Hepatocyte (in vitro differentiated cells): ENCODE results near the gene A3GALT2. TPM values are rescaled to one million over a fixed set of nuclear protein-coding genes. Genes with fewer than 3 reads are reported as not detected.

ENCODE experiments used
- DNase-seq: peaks from one replicate; pipeline ENCODE4 v3.0.0-alpha.2; 2016; ENCODE audit warnings: low spot score
- H2AFZ ChIP-seq: fragments of 200-600 bp; sonication (generic); 2 replicates; pipeline ENCODE4 v1.6.0; 2016; ENCODE audit warnings: antibody characterized with exemption, mild to moderate bottlenecking
- H3K27ac ChIP-seq: fragments of 200-600 bp; sonication (generic); 2 replicates; pipeline ENCODE4 v1.5.1; 2016; ENCODE audit warnings: mild to moderate bottlenecking
- H3K27me3 ChIP-seq: fragments of 200-600 bp; sonication (generic); 2 replicates; pipeline ENCODE4 v1.6.1; 2016
- H3K36me3 ChIP-seq: fragments of 200-600 bp; sonication (generic); replicated peaks from 2 replicates; pipeline ENCODE4 v1.5.1; 2016; ENCODE audit warnings: low read depth; ENCODE audit not compliant: insufficient read depth
- H3K4me1 ChIP-seq: fragments of 200-600 bp; sonication (generic); 2 replicates; pipeline ENCODE4 v1.5.1; 2016; ENCODE audit warnings: mild to moderate bottlenecking, moderate library complexity; ENCODE audit not compliant: insufficient read depth
- H3K4me2 ChIP-seq: fragments of 200-600 bp; sonication (generic); 2 replicates; pipeline ENCODE4 v1.6.0; 2016
- H3K4me3 ChIP-seq: fragments of 200-600 bp; sonication (generic); 2 replicates; pipeline ENCODE4 v1.5.1; 2016; ENCODE audit warnings: mild to moderate bottlenecking
- H3K79me2 ChIP-seq: fragments of 200-600 bp; sonication (generic); 2 replicates; pipeline ENCODE4 v1.6.0; 2017; ENCODE audit warnings: mild to moderate bottlenecking
- H3K9me2 ChIP-seq: fragments of 200-600 bp; sonication (generic); replicated peaks from 2 replicates; pipeline ENCODE4 v1.6.0; 2017; ENCODE audit warnings: mild to moderate bottlenecking; ENCODE audit not compliant: insufficient read depth
- H3K9me3 ChIP-seq: fragments of 200-600 bp; sonication (generic); 2 replicates; pipeline ENCODE4 v1.5.1; 2016; ENCODE audit warnings: low read depth, mild to moderate bottlenecking
- H4K20me1 ChIP-seq: fragments of 200-600 bp; sonication (generic); 2 replicates; pipeline ENCODE4 v1.6.0; 2016; ENCODE audit warnings: mild to moderate bottlenecking; ENCODE audit not compliant: insufficient read depth, poor library complexity, severe bottlenecking
- CTCF ChIP-seq: fragments of 200-600 bp; sonication (generic); IDR thresholded peaks from 2 replicates; pipeline ENCODE4 v1.5.1; 2016; ENCODE audit warnings: antibody characterized with exemption, mild to moderate bottlenecking; ENCODE audit not compliant: poor library complexity
- EZH2 ChIP-seq: fragments of 200-600 bp; sonication (generic); IDR thresholded peaks from 2 replicates; pipeline ENCODE4 v1.6.1; 2016; ENCODE audit warnings: antibody characterized with exemption, mild to moderate bottlenecking, borderline replicate concordance
- EZH2phosphoT487 ChIP-seq: fragments of 200-600 bp; sonication (generic); IDR thresholded peaks from one replicate; pipeline ENCODE4 v1.6.1; 2018; ENCODE audit warnings: antibody characterized with exemption, mild to moderate bottlenecking, low read depth, moderate library complexity; ENCODE audit not compliant: unreplicated experiment, severe bottlenecking
- WGBS: methylation state at CpG from one replicate; pipeline ENCODE4 v1.1.6; 2016; ENCODE audit warnings: low lambda C conversion rate; ENCODE audit errors: missing lambda C conversion rate; 5-methylcytosine and 5-hydroxymethylcytosine counted together
- polyA plus RNA-seq: library from polyadenylated mRNA; unstranded; fragments of >200 nt; fragmentation: Nextera tagmentation; extraction: Ambion mirVana; gene quantifications from 2 replicates; pipeline ENCODE4 v1.2.1, GENCODE V29; 2016
- total RNA-seq: library from RNA; depleted of rRNA; stranded (reverse); fragments of >200 nt; gene quantifications from 2 replicates; pipeline ENCODE4 v1.2.3, GENCODE V29; 2014

Gene A3GALT2
- total and polyA plus RNA-seq, 2 experiments from 2014 or later, result not detected

- Histone ChIP-seq H3K27ac (peak overlapping the region; percentile 79), H2AFZ (no peak overlapping the region), H3K27me3 (no peaks in the 10 kb centered on the region), H4K20me1 (no peaks in the 10 kb centered on the region), H3K9me3 (no peaks in the 10 kb centered on the region), H3K4me2 (no peak overlapping the region), H3K4me3 (no peak overlapping the region), H3K9me2 (no peaks in the 10 kb centered on the region), H3K4me1 (peaks cover 47% of the 10 kb centered on the region), H3K79me2 (peaks cover under 1% of the 10 kb centered on the region), H3K36me3 (no peaks in the 10 kb centered on the region)
- no peak for DNase-seq
- 59% methylated on average over 9 of the region's 9 CpGs for WGBS
- no peak for TF ChIP-seq EZH2phosphoT487
- TF ChIP-seq CTCF, result no peak
- TF ChIP-seq EZH2, result no peak
These were observed 44.7 kb upstream of the A3GALT2 start for GRCh38 chr1:33365560-33365997.

GRCh38 chr1:33364565-33364918 is 43.6 kb upstream of the A3GALT2 start:
- Histone ChIP-seq H3K27me3 (no peaks in the 10 kb centered on the region), H3K4me3 (no peak overlapping the region), H3K4me2 (no peak overlapping the region), H3K79me2 (peaks cover 2% of the 10 kb centered on the region), H2AFZ (no peak overlapping the region), H4K20me1 (no peaks in the 10 kb centered on the region), H3K27ac (peak overlapping the region; percentile 79), H3K36me3 (no peaks in the 10 kb centered on the region), H3K4me1 (peaks cover 47% of the 10 kb centered on the region), H3K9me2 (no peaks in the 10 kb centered on the region), H3K9me3 (no peaks in the 10 kb centered on the region)
- WGBS, result 47% methylated on average over 2 of the region's 2 CpGs
- DNase-seq, result no peak
- no peak for TF ChIP-seq CTCF
- no peak for TF ChIP-seq EZH2phosphoT487
- TF ChIP-seq EZH2, result no peak

DNA sequence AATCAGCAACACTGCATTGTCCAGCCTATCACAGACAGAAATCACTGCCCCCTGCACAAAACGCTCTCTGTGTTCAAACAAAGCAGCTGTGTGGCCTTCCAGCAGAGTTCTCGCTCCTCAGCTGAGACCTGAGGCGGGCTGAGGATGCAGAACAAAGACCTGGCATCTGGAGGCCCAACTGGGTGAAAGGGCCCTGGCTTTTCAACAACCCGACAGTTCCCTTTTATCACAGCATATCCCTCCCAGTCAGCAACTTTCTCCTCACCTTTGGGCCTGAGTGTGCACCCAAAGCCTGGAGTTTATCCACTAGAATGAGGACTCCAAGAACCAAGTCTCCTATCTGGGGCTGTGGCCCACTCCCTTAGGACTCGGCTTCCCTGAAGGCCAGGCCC is 42.6 kb upstream of the A3GALT2 start:
- peak overlapping the region; percentile 65 for H3K4me2 ChIP-seq
- TF ChIP-seq CTCF (no peak), EZH2phosphoT487 (no peak), EZH2 (no peak)
- H3K79me2 ChIP-seq, result peaks cover 2% of the 10 kb centered on the region
- no peak for DNase-seq
- peaks cover 47% of the 10 kb centered on the region for H3K4me1 ChIP-seq
- H4K20me1 ChIP-seq, result no peaks in the 10 kb centered on the region
- H3K9me2 ChIP-seq, result no peaks in the 10 kb centered on the region
- H2AFZ ChIP-seq, result no peak overlapping the region
- H3K4me3 ChIP-seq, result no peak overlapping the region
- no peaks in the 10 kb centered on the region for H3K27me3 ChIP-seq
- H3K9me3 ChIP-seq, result no peaks in the 10 kb centered on the region
- peak overlapping the region; percentile 83 for H3K27ac ChIP-seq
- 47% methylated on average over 5 of the region's 5 CpGs for WGBS
- H3K36me3 ChIP-seq, result no peaks in the 10 kb centered on the region

GRCh38 chr1:33363021-33363420 is 42.1 kb upstream of the A3GALT2 start:
- Histone ChIP-seq H4K20me1 (no peaks in the 10 kb centered on the region), H3K9me2 (no peaks in the 10 kb centered on the region), H3K27me3 (no peaks in the 10 kb centered on the region), H3K9me3 (no peaks in the 10 kb centered on the region), H3K27ac (peak overlapping the region; percentile 83), H3K36me3 (no peaks in the 10 kb centered on the region), H3K79me2 (peaks cover 2% of the 10 kb centered on the region), H3K4me3 (no peak overlapping the region), H3K4me1 (peaks cover 47% of the 10 kb centered on the region), H3K4me2 (peak overlapping the region; percentile 65), H2AFZ (no peak overlapping the region)
- DNase-seq, result no peak
- TF ChIP-seq EZH2phosphoT487 (no peak), EZH2 (no peak), CTCF (no peak)
- WGBS, result 46% methylated on average over 5 of the region's 5 CpGs
